HepG2 (cell line): ENCODE results near the gene BST2. TPM values are rescaled to one million over a fixed set of nuclear protein-coding genes. Genes with fewer than 3 reads are reported as not detected.
A peak's percentile ranks its signal among the peaks of the same experiment; 100 is the strongest.

Experiments used
- ATAC-seq: fragments of 200-7000 bp; cut with Tn5 transposase; 3 replicates; pipeline ENCODE4 v1.9.1; 2020; ENCODE audit warnings: mild to moderate bottlenecking, moderate library complexity
- BruUV-seq: library from RNA; stranded (reverse); fragments of 400-500 nt; replicated peaks from 2 replicates; lab custom pipeline; 2021; lab: Mats Ljungman, UMichigan
- CTCF ChIA-PET: fragments of 300-600 bp; formaldehyde crosslinking; extraction: SDS; loops from one replicate; lab custom pipeline; 2021; ENCODE audit warnings: low total read pairs, inconsistent platforms, low intra/inter-chr PET ratio; lab: Yijun Ruan, JAX
- POLR2A ChIA-PET: fragments of 350-600 bp; sonication (Branson Sonifier 250); formaldehyde crosslinking; loops from one replicate; lab custom pipeline; 2020; ENCODE audit warnings: antibody characterized with exemption, inconsistent platforms; lab: Yijun Ruan, JAX
- DNase-seq: peaks from one replicate; pipeline ENCODE4 v3.0.0-alpha.2; 2015; ENCODE audit warnings: low spot score
- FAIRE-seq: peaks from 3 replicates; lab custom pipeline; 2011; peaks lifted over from hg19 to GRCh38; lab: Jason Lieb, UNC
- H2AFZ ChIP-seq: one replicate; pipeline ENCODE4 v1.6.1; 2011; ENCODE audit warnings: low read length, inconsistent platforms
- H3K27ac ChIP-seq: fragments of 300-600 bp; 3 replicates; pipeline ENCODE4 v1.8.0; 2011; ENCODE audit warnings: mixed run types, mild to moderate bottlenecking, mixed read lengths, low read length, inconsistent platforms; ENCODE audit not compliant: insufficient read depth; ENCODE audit errors: extremely low read length
- H3K27me3 ChIP-seq, 2 experiments: fragments of 200-600 bp in 1 of 2; 2 replicates in 1 of 2; 3 replicates in 1 of 2; pipeline versions ENCODE4 v1.6.0 to v1.8.0; 2011; ENCODE audit warnings: low read length in 2 of 2, mild to moderate bottlenecking in 2 of 2, moderate library complexity in 2 of 2, inconsistent platforms in 1 of 2; ENCODE audit not compliant: insufficient read depth in 2 of 2, control insufficient read depth in 1 of 2
- H3K36me3 ChIP-seq, 2 experiments: fragments of 200-600 bp in 1 of 2; replicated peaks in 1 of 2; 2 replicates in 1 of 2; 3 replicates in 1 of 2; pipeline versions ENCODE4 v1.5.1 to v1.8.0; 2011; ENCODE audit warnings: low read length in 2 of 2, inconsistent platforms in 1 of 2; ENCODE audit not compliant: insufficient read depth in 2 of 2, control insufficient read depth in 1 of 2
- H3K4me1 ChIP-seq: 2 replicates; pipeline ENCODE4 v1.5.1; 2012; ENCODE audit warnings: low read length, inconsistent platforms; ENCODE audit not compliant: insufficient read depth
- H3K4me2 ChIP-seq: 2 replicates; pipeline ENCODE4 v1.6.0; 2011; ENCODE audit warnings: low read depth, low read length, inconsistent platforms
- H3K4me3 ChIP-seq, 3 experiments: fragments of 200-600 bp in 1 of 3; sonication (generic), shearing (Covaris generic) in 1 of 3; replicated peaks in 1 of 3; 2 replicates each; pipeline ENCODE4 v1.5.1; 2011 to 2016; ENCODE audit warnings: low read length in 3 of 3, inconsistent platforms in 2 of 3, low read depth in 2 of 3, mild to moderate bottlenecking in 2 of 3, control low read depth in 1 of 3, mixed read lengths in 1 of 3; ENCODE audit not compliant: insufficient read depth in 1 of 3
- H3K79me2 ChIP-seq: one replicate; pipeline ENCODE4 v1.6.1; 2011; ENCODE audit warnings: low read length, inconsistent platforms; ENCODE audit not compliant: insufficient read depth
- H3K9ac ChIP-seq: 2 replicates; pipeline ENCODE4 v1.6.0; 2011; ENCODE audit warnings: mild to moderate bottlenecking, low read depth, low read length, inconsistent platforms; ENCODE audit not compliant: insufficient read depth
- H3K9me3 ChIP-seq: 2 replicates; pipeline ENCODE4 v1.5.1; 2012; ENCODE audit warnings: mild to moderate bottlenecking, low read length
- H4K20me1 ChIP-seq: 2 replicates; pipeline ENCODE4 v1.6.0; 2011; ENCODE audit warnings: inconsistent platforms, mild to moderate bottlenecking, low read length, moderate library complexity; ENCODE audit not compliant: insufficient read depth
- ELF3 ChIP-seq: IDR thresholded peaks from 2 replicates; pipeline ENCODE4 v1.6.1; 2016; ENCODE audit warnings: missing genetic modification reagents, missing compliant biosample characterization
- NFIB ChIP-seq: sonication (generic); formaldehyde crosslinking; IDR thresholded peaks from 2 replicates; pipeline ENCODE4 v1.9.0; 2021; ENCODE audit warnings: missing genetic modification reagents, mild to moderate bottlenecking, borderline replicate concordance
- PHB2 ChIP-seq: fragments of 450-650 bp; IDR thresholded peaks from 2 replicates; pipeline ENCODE4 v1.6.1; 2018; ENCODE audit not compliant: partially characterized antibody
- PRMT3 ChIP-seq: sonication (generic); formaldehyde crosslinking; IDR thresholded peaks from 2 replicates; pipeline ENCODE4 v1.8.1; 2022; ENCODE audit warnings: low read depth, mild to moderate bottlenecking, moderate library complexity, missing genetic modification reagents, borderline replicate concordance
- XBP1 ChIP-seq: sonication (generic); formaldehyde crosslinking; IDR thresholded peaks from 2 replicates; pipeline ENCODE4 v1.5.0; 2020; ENCODE audit warnings: missing genetic modification reagents
- ZNF292 ChIP-seq: sonication (generic); formaldehyde crosslinking; IDR thresholded peaks from 2 replicates; pipeline ENCODE4 v1.8.1; 2022; ENCODE audit warnings: mild to moderate bottlenecking, low read depth, missing genetic modification reagents, borderline replicate concordance
- ZNF350 ChIP-seq: sonication (generic); formaldehyde crosslinking; IDR thresholded peaks from 2 replicates; pipeline ENCODE4 v1.4.0; 2020; ENCODE audit warnings: mild to moderate bottlenecking, low read depth, missing genetic modification reagents, borderline replicate concordance
- WGBS: methylation state at CpG from one replicate; pipeline ENCODE4 v1.1.6; 2017; ENCODE audit warnings: low lambda C conversion rate; 5-methylcytosine and 5-hydroxymethylcytosine counted together
- in situ Hi-C: cut with HindIII; loops from 2 replicates; pipeline ENCODE4 v1.10.0; 2017; ENCODE audit warnings: low pct_unique_long_range_greater_than_20kb; ENCODE audit not compliant: extremely low pct_ligation_motif_present
- intact Hi-C: fragments of 100-400 bp; cut with micrococcal nuclease; formaldehyde crosslinking; loops from one replicate; pipeline ENCODE4 v1.10.0; 2022; ENCODE audit not compliant: unreplicated experiment
- polyA plus RNA-seq, 8 experiments: library from polyadenylated mRNA; depleted of rRNA in 3 of 8; stranded (reverse) in 7 of 8; unstranded in 1 of 8; fragments of >200 nt; fragmentation: Illumina TruSeq in 4 of 8; extraction: Trizol in 4 of 8; gene quantifications; 2 replicates each; pipeline versions ENCODE4 v1.2.1 to v1.2.3, GENCODE V29; 2011 to 2016; ENCODE audit warnings: low read depth in 4 of 8, missing spikeins in 1 of 8, mixed read lengths in 1 of 8; ENCODE audit not compliant: insufficient read depth in 1 of 8
- total RNA-seq, 5 experiments: library from RNA; depleted of rRNA; stranded (reverse); fragments of >200 nt; fragmentation: Illumina TruSeq; extraction: Trizol; gene quantifications; 2 replicates each; pipeline ENCODE4 v1.2.3, GENCODE V29; 2016; ENCODE audit warnings: low read depth in 1 of 5
- TF ChIP-seq, protein P1 (sequence below): sonication (generic); formaldehyde crosslinking; IDR thresholded peaks from 2 replicates; pipeline ENCODE4 v1.4.0; 2020; ENCODE audit warnings: mild to moderate bottlenecking, missing genetic modification reagents
- TF ChIP-seq, protein P2 (sequence below): sonication (generic); formaldehyde crosslinking; IDR thresholded peaks from 2 replicates; pipeline ENCODE4 v1.9.0; 2021; ENCODE audit warnings: mild to moderate bottlenecking, missing genetic modification reagents
- TF ChIP-seq, protein P3 (sequence below): sonication (generic); formaldehyde crosslinking; IDR thresholded peaks from 2 replicates; pipeline ENCODE4 v1.5.1; 2020; ENCODE audit warnings: missing genetic modification reagents, mild to moderate bottlenecking, borderline replicate concordance
- TF ChIP-seq, protein P4 (sequence below): sonication (generic); formaldehyde crosslinking; IDR thresholded peaks from 2 replicates; pipeline ENCODE4 v1.4.0; 2020; ENCODE audit warnings: missing genetic modification reagents

BST2 gene
- total and polyA plus RNA-seq, 2 of the 13 experiments (the other 11 are each of a cell fraction or from before 2014, with no cell fraction given) = 58.8 to 93.8 TPM

DNA sequence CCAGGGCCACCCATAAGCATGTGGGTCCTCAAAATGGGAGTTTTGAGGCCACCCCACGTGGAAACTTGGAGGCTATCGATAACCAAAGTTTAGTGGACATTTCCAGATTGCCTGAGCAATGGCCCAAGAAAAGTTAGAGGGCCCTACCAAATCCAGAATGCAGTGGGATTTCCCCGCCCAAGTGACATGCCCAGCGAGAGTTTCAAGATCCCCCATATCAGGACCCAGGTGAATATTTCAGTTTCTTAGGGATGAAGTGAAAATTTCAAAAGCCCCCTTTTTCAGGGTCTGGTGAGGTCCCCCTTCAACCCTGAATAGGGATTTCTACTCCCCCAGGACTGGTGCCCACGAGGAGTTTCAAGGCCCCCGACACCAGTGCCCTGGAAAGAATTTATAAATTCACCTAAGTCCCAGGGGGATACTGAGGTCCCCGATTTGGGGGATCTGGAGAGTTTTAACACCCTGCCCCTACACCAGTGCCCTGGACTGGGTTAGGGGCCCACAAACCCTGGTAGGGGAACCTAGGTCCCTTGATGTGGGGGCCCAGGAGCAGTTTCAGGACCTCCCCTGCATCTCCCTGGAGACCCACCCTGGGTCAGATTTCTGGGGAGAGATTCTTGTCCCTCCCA is 695 bp downstream of the BST2 start:
- H3K27me3 ChIP-seq = no peaks in the 10 kb centered on the region; a peak in 1 of 5 replicates
- 41% methylated on average over 7 of the region's 7 CpGs for WGBS
- ChIA-PET CTCF (no interaction called here), POLR2A (interaction anchor here (0.6 to 3.5 kb wide), 15 partner anchors 13 to 455 kb away, joined by 3 to 76 read pairs (median 4); partner anchors contain the start of genes DDA1, MAP1S, MVB12A and PGLS)
- no peak for DNase-seq
- no peaks in the 10 kb centered on the region for H3K9me3 ChIP-seq
- H3K79me2 ChIP-seq = peaks cover 33% of the 10 kb centered on the region
- intact Hi-C loops = loop anchor here (1.0 to 5.0 kb wide), 2 partner anchors 15 to 67 kb away; partner anchors contain the start of gene GTPBP3
- H3K4me2 ChIP-seq = peak overlapping the region; percentile 92
- H3K27ac ChIP-seq = peak overlapping the region; percentile 81
- no peak overlapping the region for H2AFZ ChIP-seq
- H3K4me3 ChIP-seq = peak overlapping the region; percentile 62 to 82 (median 70)
- H4K20me1 ChIP-seq = no peaks in the 10 kb centered on the region; the same call in 1 of the 2 replicates
- FAIRE-seq = no peak
- peaks cover 13% of the 10 kb centered on the region for H3K4me1 ChIP-seq
- BruUV-seq = no TSS peak
- in situ Hi-C loops = no loop called here
- no peak for ATAC-seq
- H3K9ac ChIP-seq = peak overlapping the region; percentile 78
- peaks cover 0 to 8% of the 10 kb centered on the region in 2 experiments; a peak in 3 of 5 replicates for H3K36me3 ChIP-seq
- TF ChIP-seq, protein P1, sequence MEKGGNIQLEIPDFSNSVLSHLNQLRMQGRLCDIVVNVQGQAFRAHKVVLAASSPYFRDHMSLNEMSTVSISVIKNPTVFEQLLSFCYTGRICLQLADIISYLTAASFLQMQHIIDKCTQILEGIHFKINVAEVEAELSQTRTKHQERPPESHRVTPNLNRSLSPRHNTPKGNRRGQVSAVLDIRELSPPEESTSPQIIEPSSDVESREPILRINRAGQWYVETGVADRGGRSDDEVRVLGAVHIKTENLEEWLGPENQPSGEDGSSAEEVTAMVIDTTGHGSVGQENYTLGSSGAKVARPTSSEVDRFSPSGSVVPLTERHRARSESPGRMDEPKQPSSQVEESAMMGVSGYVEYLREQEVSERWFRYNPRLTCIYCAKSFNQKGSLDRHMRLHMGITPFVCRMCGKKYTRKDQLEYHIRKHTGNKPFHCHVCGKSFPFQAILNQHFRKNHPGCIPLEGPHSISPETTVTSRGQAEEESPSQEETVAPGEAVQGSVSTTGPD = no peak
- TF ChIP-seq PHB2 (no peak), PRMT3 (CRISPR knock-in tag) (no peak), ZNF350 (CRISPR knock-in tag) (no peak), NFIB (no peak), ELF3 (CRISPR knock-in tag) (0 out of 2 replicates have a peak, but pooled peaks have one; percentile 3), ZNF292 (CRISPR knock-in tag) (no peak), XBP1 (CRISPR knock-in tag) (no peak)
- TF ChIP-seq, protein P2, sequence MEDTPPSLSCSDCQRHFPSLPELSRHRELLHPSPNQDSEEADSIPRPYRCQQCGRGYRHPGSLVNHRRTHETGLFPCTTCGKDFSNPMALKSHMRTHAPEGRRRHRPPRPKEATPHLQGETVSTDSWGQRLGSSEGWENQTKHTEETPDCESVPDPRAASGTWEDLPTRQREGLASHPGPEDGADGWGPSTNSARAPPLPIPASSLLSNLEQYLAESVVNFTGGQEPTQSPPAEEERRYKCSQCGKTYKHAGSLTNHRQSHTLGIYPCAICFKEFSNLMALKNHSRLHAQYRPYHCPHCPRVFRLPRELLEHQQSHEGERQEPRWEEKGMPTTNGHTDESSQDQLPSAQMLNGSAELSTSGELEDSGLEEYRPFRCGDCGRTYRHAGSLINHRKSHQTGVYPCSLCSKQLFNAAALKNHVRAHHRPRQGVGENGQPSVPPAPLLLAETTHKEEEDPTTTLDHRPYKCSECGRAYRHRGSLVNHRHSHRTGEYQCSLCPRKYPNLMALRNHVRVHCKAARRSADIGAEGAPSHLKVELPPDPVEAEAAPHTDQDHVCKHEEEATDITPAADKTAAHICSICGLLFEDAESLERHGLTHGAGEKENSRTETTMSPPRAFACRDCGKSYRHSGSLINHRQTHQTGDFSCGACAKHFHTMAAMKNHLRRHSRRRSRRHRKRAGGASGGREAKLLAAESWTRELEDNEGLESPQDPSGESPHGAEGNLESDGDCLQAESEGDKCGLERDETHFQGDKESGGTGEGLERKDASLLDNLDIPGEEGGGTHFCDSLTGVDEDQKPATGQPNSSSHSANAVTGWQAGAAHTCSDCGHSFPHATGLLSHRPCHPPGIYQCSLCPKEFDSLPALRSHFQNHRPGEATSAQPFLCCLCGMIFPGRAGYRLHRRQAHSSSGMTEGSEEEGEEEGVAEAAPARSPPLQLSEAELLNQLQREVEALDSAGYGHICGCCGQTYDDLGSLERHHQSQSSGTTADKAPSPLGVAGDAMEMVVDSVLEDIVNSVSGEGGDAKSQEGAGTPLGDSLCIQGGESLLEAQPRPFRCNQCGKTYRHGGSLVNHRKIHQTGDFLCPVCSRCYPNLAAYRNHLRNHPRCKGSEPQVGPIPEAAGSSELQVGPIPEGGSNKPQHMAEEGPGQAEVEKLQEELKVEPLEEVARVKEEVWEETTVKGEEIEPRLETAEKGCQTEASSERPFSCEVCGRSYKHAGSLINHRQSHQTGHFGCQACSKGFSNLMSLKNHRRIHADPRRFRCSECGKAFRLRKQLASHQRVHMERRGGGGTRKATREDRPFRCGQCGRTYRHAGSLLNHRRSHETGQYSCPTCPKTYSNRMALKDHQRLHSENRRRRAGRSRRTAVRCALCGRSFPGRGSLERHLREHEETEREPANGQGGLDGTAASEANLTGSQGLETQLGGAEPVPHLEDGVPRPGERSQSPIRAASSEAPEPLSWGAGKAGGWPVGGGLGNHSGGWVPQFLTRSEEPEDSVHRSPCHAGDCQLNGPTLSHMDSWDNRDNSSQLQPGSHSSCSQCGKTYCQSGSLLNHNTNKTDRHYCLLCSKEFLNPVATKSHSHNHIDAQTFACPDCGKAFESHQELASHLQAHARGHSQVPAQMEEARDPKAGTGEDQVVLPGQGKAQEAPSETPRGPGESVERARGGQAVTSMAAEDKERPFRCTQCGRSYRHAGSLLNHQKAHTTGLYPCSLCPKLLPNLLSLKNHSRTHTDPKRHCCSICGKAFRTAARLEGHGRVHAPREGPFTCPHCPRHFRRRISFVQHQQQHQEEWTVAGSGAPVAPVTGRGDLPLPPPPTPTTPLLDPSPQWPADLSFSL (CRISPR knock-in tag) = no peak
- TF ChIP-seq, protein P3, sequence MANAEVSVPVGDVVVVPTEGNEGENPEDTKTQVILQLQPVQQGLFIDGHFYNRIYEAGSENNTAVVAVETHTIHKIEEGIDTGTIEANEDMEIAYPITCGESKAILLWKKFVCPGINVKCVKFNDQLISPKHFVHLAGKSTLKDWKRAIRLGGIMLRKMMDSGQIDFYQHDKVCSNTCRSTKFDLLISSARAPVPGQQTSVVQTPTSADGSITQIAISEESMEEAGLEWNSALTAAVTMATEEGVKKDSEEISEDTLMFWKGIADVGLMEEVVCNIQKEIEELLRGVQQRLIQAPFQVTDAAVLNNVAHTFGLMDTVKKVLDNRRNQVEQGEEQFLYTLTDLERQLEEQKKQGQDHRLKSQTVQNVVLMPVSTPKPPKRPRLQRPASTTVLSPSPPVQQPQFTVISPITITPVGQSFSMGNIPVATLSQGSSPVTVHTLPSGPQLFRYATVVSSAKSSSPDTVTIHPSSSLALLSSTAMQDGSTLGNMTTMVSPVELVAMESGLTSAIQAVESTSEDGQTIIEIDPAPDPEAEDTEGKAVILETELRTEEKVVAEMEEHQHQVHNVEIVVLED (CRISPR knock-in tag) = no peak
- TF ChIP-seq, protein P4, sequence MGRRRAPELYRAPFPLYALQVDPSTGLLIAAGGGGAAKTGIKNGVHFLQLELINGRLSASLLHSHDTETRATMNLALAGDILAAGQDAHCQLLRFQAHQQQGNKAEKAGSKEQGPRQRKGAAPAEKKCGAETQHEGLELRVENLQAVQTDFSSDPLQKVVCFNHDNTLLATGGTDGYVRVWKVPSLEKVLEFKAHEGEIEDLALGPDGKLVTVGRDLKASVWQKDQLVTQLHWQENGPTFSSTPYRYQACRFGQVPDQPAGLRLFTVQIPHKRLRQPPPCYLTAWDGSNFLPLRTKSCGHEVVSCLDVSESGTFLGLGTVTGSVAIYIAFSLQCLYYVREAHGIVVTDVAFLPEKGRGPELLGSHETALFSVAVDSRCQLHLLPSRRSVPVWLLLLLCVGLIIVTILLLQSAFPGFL (CRISPR knock-in tag) = no peak
